Colonic mucosa (tissue), 4 donors: ENCODE data around the gene TMEM238L. TPM values are rescaled to one million over a fixed set of nuclear protein-coding genes. Genes with fewer than 3 reads are reported as not detected.

ENCODE experiments used
- DNase-seq: peaks from one replicate; pipeline ENCODE4 v3.0.0-alpha.2; 2020
- H3K27ac ChIP-seq: fragments of 200-600 bp; one replicate; pipeline ENCODE4 v1.8.0; 2021
- H3K27me3 ChIP-seq: fragments of 200-600 bp; one replicate; pipeline ENCODE4 v1.8.0; 2021
- H3K36me3 ChIP-seq: fragments of 200-600 bp; one replicate; pipeline ENCODE4 v1.8.0; 2021
- H3K4me1 ChIP-seq: fragments of 200-600 bp; one replicate; pipeline ENCODE4 v1.8.0; 2021; ENCODE audit warnings: mild to moderate bottlenecking
- H3K4me3 ChIP-seq: fragments of 200-600 bp; one replicate; pipeline ENCODE4 v1.8.0; 2021
- H3K9ac ChIP-seq, 2 donors: one replicate each; pipeline ENCODE4 v1.7.0; 2013; ENCODE audit warnings: control low read depth in 2 of 2, low read depth in 2 of 2, low read length in 2 of 2
- H3K9me3 ChIP-seq: fragments of 200-600 bp; one replicate; pipeline ENCODE4 v1.8.0; 2021
- intact Hi-C: fragments of 100-400 bp; cut with DNase I; formaldehyde crosslinking; loops from one replicate; pipeline ENCODE4 v1.14.1; 2022
- total RNA-seq, 2 donors: library from RNA; stranded (reverse); fragmentation: NEBNext Ultra II Directional in 1 of 2; extraction: Animal tissue kit (Norgen Biotek cat#: 25700) in 1 of 2; gene quantifications; one replicate each; pipeline ENCODE4 v1.2.1, GENCODE V29; 2021
- TF ChIP-seq, protein P1 (sequence below): fragments of 200-600 bp; IDR thresholded peaks from one replicate; pipeline ENCODE4 v1.8.0; 2022; ENCODE audit warnings: antibody characterized with exemption, mild to moderate bottlenecking
- donor health status: healthy.
- donor health status: DM: no; HTN: no; CAD: no.
- donor health status: DM: no; HTN: no; CAD: no.

TMEM238L gene
- total RNA-seq, 2 donors from 2014 or later, result 63.1 to 68.8 TPM

DNA sequence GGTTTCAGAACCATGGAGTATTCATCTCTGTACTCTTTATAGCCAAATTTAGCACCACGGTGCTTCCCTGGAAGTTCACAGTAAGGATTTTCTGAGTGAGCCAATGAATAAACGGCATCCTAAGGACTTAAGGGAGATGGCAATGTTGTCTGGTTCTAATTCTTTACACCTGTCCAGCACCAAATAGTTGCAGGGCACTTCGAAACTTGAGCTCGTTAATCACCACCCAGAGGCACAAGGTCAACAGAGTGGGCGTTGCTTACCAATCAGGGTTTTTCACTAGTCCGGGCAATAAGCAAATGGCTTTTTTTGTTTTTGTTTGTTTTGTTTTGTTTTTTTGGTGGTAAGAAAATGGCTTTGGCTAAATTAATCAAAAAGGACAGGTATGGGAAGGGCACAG is 45.8 kb downstream of the TMEM238L start:
- no peak for DNase-seq
- TF ChIP-seq, protein P1, sequence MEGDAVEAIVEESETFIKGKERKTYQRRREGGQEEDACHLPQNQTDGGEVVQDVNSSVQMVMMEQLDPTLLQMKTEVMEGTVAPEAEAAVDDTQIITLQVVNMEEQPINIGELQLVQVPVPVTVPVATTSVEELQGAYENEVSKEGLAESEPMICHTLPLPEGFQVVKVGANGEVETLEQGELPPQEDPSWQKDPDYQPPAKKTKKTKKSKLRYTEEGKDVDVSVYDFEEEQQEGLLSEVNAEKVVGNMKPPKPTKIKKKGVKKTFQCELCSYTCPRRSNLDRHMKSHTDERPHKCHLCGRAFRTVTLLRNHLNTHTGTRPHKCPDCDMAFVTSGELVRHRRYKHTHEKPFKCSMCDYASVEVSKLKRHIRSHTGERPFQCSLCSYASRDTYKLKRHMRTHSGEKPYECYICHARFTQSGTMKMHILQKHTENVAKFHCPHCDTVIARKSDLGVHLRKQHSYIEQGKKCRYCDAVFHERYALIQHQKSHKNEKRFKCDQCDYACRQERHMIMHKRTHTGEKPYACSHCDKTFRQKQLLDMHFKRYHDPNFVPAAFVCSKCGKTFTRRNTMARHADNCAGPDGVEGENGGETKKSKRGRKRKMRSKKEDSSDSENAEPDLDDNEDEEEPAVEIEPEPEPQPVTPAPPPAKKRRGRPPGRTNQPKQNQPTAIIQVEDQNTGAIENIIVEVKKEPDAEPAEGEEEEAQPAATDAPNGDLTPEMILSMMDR, result no peak
- H3K27ac ChIP-seq, result no peak overlapping the region

DNA sequence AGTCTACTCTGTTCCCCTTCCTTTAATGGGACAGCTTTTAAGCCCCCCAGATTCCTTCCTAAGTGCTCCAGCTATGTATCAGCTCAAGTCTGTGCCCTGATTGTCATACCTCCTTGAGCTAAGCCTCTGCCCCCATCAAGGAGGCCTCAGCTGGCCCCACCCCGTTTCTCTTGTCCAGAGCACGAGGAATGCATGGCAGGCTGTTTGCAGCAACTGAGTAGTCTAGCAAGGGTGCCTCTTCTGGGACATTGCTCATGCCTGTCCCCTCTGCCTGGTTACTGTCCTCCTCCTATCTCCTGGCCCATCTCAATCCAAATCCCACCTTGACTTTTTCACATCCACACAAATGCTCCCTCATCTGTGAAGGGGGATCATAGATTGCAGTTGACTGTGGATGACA is 46.3 kb downstream of the TMEM238L start:
- TF ChIP-seq, protein P1, result no peak
- Histone ChIP-seq H3K9me3 (no peaks in the 10 kb centered on the region), H3K4me3 (no peak overlapping the region), H3K4me1 (no peaks in the 10 kb centered on the region), H3K9ac (no peak overlapping the region), H3K36me3 (no peaks in the 10 kb centered on the region), H3K27me3 (no peaks in the 10 kb centered on the region), H3K27ac (peak overlapping the region; percentile 15)
- no peak for DNase-seq
- intact Hi-C loops, result no loop called here

More for the DNA sequence above, 45.8 kb downstream of the TMEM238L start:
- intact Hi-C loops, result no loop called here
- no peak overlapping the region for H3K4me3 ChIP-seq
- no peaks in the 10 kb centered on the region for H3K36me3 ChIP-seq
- H3K9me3 ChIP-seq, result no peaks in the 10 kb centered on the region
- H3K9ac ChIP-seq, result no peak overlapping the region
- H3K27me3 ChIP-seq, result no peaks in the 10 kb centered on the region
- no peaks in the 10 kb centered on the region for H3K4me1 ChIP-seq

DNA sequence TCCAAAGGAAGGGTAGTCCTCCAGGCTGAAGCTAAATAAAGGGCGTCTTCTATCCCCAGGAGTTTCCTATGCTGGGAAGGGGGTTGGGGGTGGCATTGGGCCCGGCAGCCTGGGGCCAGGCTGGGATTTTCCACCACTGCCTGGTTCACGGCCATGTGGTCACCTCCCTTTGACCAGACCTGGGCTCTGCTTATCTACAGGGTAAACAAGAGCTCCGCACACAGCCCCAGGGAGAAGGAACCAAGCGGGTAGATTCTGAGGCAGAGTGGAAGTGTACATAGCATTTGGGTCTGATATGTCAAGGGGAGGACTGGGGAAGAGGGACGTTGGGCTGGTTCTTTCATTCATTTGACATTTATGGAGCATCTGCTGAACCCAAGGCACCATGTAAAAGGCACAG is 46.8 kb downstream of the TMEM238L start:
- H3K27ac ChIP-seq, result peak overlapping the region; percentile 15
- H3K36me3 ChIP-seq, result no peaks in the 10 kb centered on the region
- H3K4me3 ChIP-seq, result no peak overlapping the region
- DNase-seq, result no peak
- no peaks in the 10 kb centered on the region for H3K27me3 ChIP-seq
- H3K9ac ChIP-seq, result no peak overlapping the region
- H3K9me3 ChIP-seq, result no peaks in the 10 kb centered on the region
- TF ChIP-seq, protein P1, result no peak
- intact Hi-C loops, result no loop called here
- no peaks in the 10 kb centered on the region for H3K4me1 ChIP-seq

DNA sequence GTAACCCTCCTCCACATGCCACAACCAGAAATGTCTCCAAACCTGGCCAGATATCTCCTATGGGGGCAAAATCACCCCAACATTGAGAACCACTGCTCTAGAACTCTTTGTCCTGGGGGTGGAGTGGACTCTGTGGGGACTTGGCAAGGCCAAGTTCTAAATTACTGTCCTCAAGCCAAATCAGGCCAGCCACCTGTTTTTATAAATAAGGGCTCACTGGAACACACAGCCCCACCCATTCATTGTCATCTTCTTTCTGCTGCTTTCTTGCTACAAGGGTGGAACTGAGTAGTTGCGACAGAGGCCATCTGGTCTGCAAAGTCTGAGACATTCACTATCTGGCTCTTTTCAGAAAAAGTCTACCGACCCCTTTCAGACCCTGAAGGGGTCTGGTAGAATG is 47.3 kb downstream of the TMEM238L start:
- H3K9ac ChIP-seq, result no peak overlapping the region
- H3K36me3 ChIP-seq, result no peaks in the 10 kb centered on the region
- H3K27me3 ChIP-seq, result no peaks in the 10 kb centered on the region
- H3K27ac ChIP-seq, result peak overlapping the region; percentile 15
- no peaks in the 10 kb centered on the region for H3K9me3 ChIP-seq
- H3K4me3 ChIP-seq, result no peak overlapping the region
- no peaks in the 10 kb centered on the region for H3K4me1 ChIP-seq
- DNase-seq, result peak; percentile 45
- TF ChIP-seq, protein P1, result no peak
- intact Hi-C loops, result no loop called here

DNA sequence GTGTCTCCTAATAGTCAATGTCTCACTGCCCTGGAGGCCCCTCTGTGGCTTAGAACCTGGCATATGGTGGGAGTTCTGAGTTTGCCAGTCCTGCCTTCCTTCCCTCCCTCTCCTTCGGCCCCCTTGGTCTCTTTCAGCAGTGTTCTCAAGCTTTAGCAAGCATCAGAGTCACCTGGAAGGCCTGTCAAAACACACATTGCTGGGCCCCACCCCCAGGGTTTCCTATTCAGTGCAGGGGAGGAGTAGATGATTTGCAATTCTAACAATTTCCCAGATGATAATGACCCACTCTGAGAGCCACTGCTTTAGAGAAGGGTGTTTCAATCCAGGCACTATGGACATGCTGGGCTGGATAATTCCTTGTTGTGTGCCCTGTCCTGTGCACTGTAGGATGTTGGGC is 47.7 kb downstream of the TMEM238L start:
- Histone ChIP-seq H3K27ac (peak overlapping the region; percentile 15), H3K4me1 (no peaks in the 10 kb centered on the region), H3K9ac (peak overlapping the region in 1 of 2 donors; percentile 35), H3K9me3 (no peaks in the 10 kb centered on the region), H3K4me3 (no peak overlapping the region), H3K36me3 (no peaks in the 10 kb centered on the region), H3K27me3 (no peaks in the 10 kb centered on the region)
- DNase-seq, result no peak
- intact Hi-C loops, result no loop called here
- TF ChIP-seq, protein P1, result no peak
